Ascending aorta (tissue), 2 donors: ENCODE measurements around the gene ARL5A. TPM values are rescaled to one million over a fixed set of nuclear protein-coding genes. Genes with fewer than 3 reads are reported as not detected.

Experiments
- DNase-seq, 2 donors: peaks; one replicate each; pipeline ENCODE4 v3.0.0-alpha.2; 2019; ENCODE audit warnings: low spot score in 2 of 2
- H3K27ac ChIP-seq, 2 donors: fragments of 200-600 bp; sonication (generic); one replicate each; pipeline ENCODE4 v1.5.1; 2016 to 2017; ENCODE audit warnings: mild to moderate bottlenecking in 1 of 2
- H3K27me3 ChIP-seq: fragments of 200-600 bp; sonication (generic); one replicate; pipeline ENCODE4 v1.5.1; 2017
- H3K36me3 ChIP-seq, 2 donors: fragments of 200-600 bp; sonication (generic); one replicate each; pipeline ENCODE4 v1.5.1; 2016
- H3K4me1 ChIP-seq, 2 donors: fragments of 200-600 bp; sonication (generic); one replicate each; pipeline ENCODE4 v1.5.1; 2016 to 2017; ENCODE audit warnings: mild to moderate bottlenecking in 1 of 2
- H3K4me3 ChIP-seq, 2 donors: fragments of 200-600 bp; sonication (generic); one replicate each; pipeline ENCODE4 v1.5.1; 2016 to 2017; ENCODE audit warnings: mild to moderate bottlenecking in 1 of 2
- H3K9me3 ChIP-seq, 2 donors: fragments of 200-600 bp; sonication (generic); one replicate each; pipeline ENCODE4 v1.5.1; 2016
- CTCF ChIP-seq, 3 experiments: fragments of 200-600 bp in 2 of 3; fragments of 450-650 bp in 1 of 3; sonication (generic) in 2 of 3; IDR thresholded peaks; one replicate each; pipeline ENCODE4 v1.5.1; 2016 to 2019; ENCODE audit warnings: antibody characterized with exemption in 3 of 3, mild to moderate bottlenecking in 1 of 3, moderate library complexity in 1 of 3
- intact Hi-C: fragments of 100-400 bp; cut with DNase I; formaldehyde crosslinking; loops from one replicate; pipeline ENCODE4 v1.15.1; 2023
- total RNA-seq: library from RNA; depleted of rRNA; stranded (reverse); fragments of >200 nt; gene quantifications from one replicate; pipeline ENCODE4 v1.1.0, GENCODE V29; 2016

The ARL5A gene
- total RNA-seq, 1 donor from 2014 or later, result 15.8 TPM

- no peaks in the 10 kb centered on the region for H3K36me3 ChIP-seq
- H3K27ac ChIP-seq, result no peak overlapping the region
- no peaks in the 10 kb centered on the region for H3K4me1 ChIP-seq
- no peak for TF ChIP-seq CTCF (IDR thresholded peaks at IDR 0.05)
- no peaks in the 10 kb centered on the region for H3K27me3 ChIP-seq
- H3K4me3 ChIP-seq, result no peak overlapping the region
- intact Hi-C loops, result no loop called here
- H3K9me3 ChIP-seq, result no peaks in the 10 kb centered on the region
- no peak for DNase-seq
Observed at GRCh38 chr2:151852260-151853069, 24.2 kb upstream of the ARL5A start.

- Histone ChIP-seq H3K27me3 (no peaks in the 10 kb centered on the region), H3K27ac (no peak overlapping the region), H3K9me3 (no peaks in the 10 kb centered on the region), H3K4me1 (no peaks in the 10 kb centered on the region), H3K36me3 (no peaks in the 10 kb centered on the region), H3K4me3 (no peak overlapping the region)
- DNase-seq, result no peak
- no peak for TF ChIP-seq CTCF (IDR thresholded peaks at IDR 0.05)
- intact Hi-C loops, result no loop called here
Observed at GRCh38 chr2:151851761-151852160, 23.5 kb upstream of the ARL5A start.

- no peaks in the 10 kb centered on the region for H3K27me3 ChIP-seq
- no peak overlapping the region for H3K27ac ChIP-seq
- H3K4me1 ChIP-seq, result no peaks in the 10 kb centered on the region
- TF ChIP-seq CTCF (IDR thresholded peaks at IDR 0.05), result no peak
- H3K9me3 ChIP-seq, result no peaks in the 10 kb centered on the region
- DNase-seq, result no peak
- intact Hi-C loops, result no loop called here
- H3K4me3 ChIP-seq, result no peak overlapping the region
- H3K36me3 ChIP-seq, result no peaks in the 10 kb centered on the region
Observed at GRCh38 chr2:151849413-151850010, 21.3 kb upstream of the ARL5A start.

GRCh38 chr2:151845884-151846283, 17.7 kb upstream of the ARL5A start:
- Histone ChIP-seq H3K27me3 (no peaks in the 10 kb centered on the region), H3K4me3 (no peak overlapping the region), H3K4me1 (peaks cover 3 to 13% of the 10 kb centered on the region in 2 donors), H3K27ac (no peak overlapping the region), H3K36me3 (no peaks in the 10 kb centered on the region), H3K9me3 (no peaks in the 10 kb centered on the region)
- intact Hi-C loops, result no loop called here
- DNase-seq, result no peak
- no peak for TF ChIP-seq CTCF (IDR thresholded peaks at IDR 0.05)

GRCh38 chr2:151845481-151845880, 17.3 kb upstream of the ARL5A start:
- H3K4me3 ChIP-seq, result no peak overlapping the region
- peaks cover 3 to 13% of the 10 kb centered on the region in 2 donors for H3K4me1 ChIP-seq
- TF ChIP-seq CTCF (IDR thresholded peaks at IDR 0.05), result no peak
- intact Hi-C loops, result no loop called here
- no peak for DNase-seq
- H3K27me3 ChIP-seq, result no peaks in the 10 kb centered on the region
- H3K9me3 ChIP-seq, result no peaks in the 10 kb centered on the region
- no peak overlapping the region for H3K27ac ChIP-seq
- H3K36me3 ChIP-seq, result no peaks in the 10 kb centered on the region
